Nephron (organoid): ENCODE results near the gene ANAPC13.
A peak's percentile ranks its signal among the peaks of the same experiment; 100 is the strongest.

Experiments
- H3K27ac Mint-ChIP-seq, 3 experiments: 2 replicates each; pipeline ENCODE4 v1.8.0; 2020; ENCODE audit warnings: mixed read lengths in 3 of 3, mild to moderate bottlenecking in 2 of 3, moderate library complexity in 1 of 3
- H3K27me3 Mint-ChIP-seq: 2 replicates; pipeline ENCODE4 v1.8.0; 2021; ENCODE audit warnings: low read depth, mild to moderate bottlenecking, moderate library complexity, mixed read lengths
- H3K36me3 Mint-ChIP-seq: 2 replicates; pipeline ENCODE4 v1.8.0; 2020; ENCODE audit warnings: low read depth, mixed read lengths
- H3K4me1 Mint-ChIP-seq: 2 replicates; pipeline ENCODE4 v1.8.0; 2020; ENCODE audit warnings: mixed read lengths
- H3K4me3 Mint-ChIP-seq, 3 experiments: 2 replicates each; pipeline ENCODE4 v1.8.0; 2020; ENCODE audit warnings: mild to moderate bottlenecking in 3 of 3, mixed read lengths in 3 of 3, moderate library complexity in 2 of 3
- H3K9me3 Mint-ChIP-seq: 2 replicates; pipeline ENCODE4 v1.8.0; 2020; ENCODE audit warnings: mixed read lengths
- CTCF ChIP-seq, 3 experiments: fragments of 200-600 bp; sonication (generic); IDR thresholded peaks; one replicate each; pipeline ENCODE4 v1.5.0; 2021; ENCODE audit warnings: antibody characterized with exemption in 3 of 3; ENCODE audit not compliant: unreplicated experiment in 3 of 3

ANAPC13 gene

GRCh38 chr3:134448664-134449063 lies 37.1 kb downstream of the ANAPC13 start:
- H3K27ac Mint-ChIP-seq: peak overlapping the region in 2 of 3 experiments; percentile 26 to 62
- H3K36me3 Mint-ChIP-seq: peaks cover 4% of the 10 kb centered on the region
- H3K27me3 Mint-ChIP-seq: peaks cover 5% of the 10 kb centered on the region
- peaks cover 69% of the 10 kb centered on the region for H3K4me1 Mint-ChIP-seq
- H3K9me3 Mint-ChIP-seq: peaks cover 7% of the 10 kb centered on the region
- no peak overlapping the region for H3K4me3 Mint-ChIP-seq
- no peak for TF ChIP-seq CTCF (IDR thresholded peaks at IDR 0.05; ENCODE audit: unreplicated experiment in 3 of 3)

DNA sequence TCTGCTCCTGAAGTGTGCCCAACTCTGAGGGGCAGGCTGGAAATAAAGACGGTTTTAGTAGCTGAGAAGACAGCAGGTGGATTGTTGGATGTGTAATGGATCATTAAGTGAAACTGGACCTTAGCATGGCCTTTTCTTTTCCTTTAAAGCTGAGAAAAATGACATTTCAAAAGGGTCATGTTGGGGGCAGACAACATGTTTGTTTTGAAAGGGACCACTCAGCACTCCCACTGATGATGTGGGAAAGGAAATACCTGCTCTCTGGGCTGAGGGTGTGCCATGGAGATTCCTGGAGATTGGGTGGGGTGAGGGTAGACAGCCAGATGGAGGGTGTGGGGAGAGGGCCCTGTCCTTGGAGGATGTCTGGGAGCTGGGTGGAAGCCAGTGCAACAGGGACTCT lies 38.4 kb downstream of the ANAPC13 start:
- H3K36me3 Mint-ChIP-seq: peaks cover 4% of the 10 kb centered on the region
- no peak for TF ChIP-seq CTCF (IDR thresholded peaks at IDR 0.05; ENCODE audit: unreplicated experiment in 3 of 3)
- peak overlapping the region in 2 of 3 experiments; percentile 42 to 62 for H3K27ac Mint-ChIP-seq
- H3K4me1 Mint-ChIP-seq: peaks cover 63% of the 10 kb centered on the region
- peak overlapping the region in 1 of 3 experiments; percentile 10 for H3K4me3 Mint-ChIP-seq
- peaks cover 5% of the 10 kb centered on the region for H3K27me3 Mint-ChIP-seq
- peaks cover 7% of the 10 kb centered on the region for H3K9me3 Mint-ChIP-seq

- no peak for TF ChIP-seq CTCF (IDR thresholded peaks at IDR 0.05; ENCODE audit: unreplicated experiment in 3 of 3)
- Mint-ChIP-seq H3K27ac (peak overlapping the region in 2 of 3 experiments; percentile 62 to 74), H3K9me3 (peaks cover 7% of the 10 kb centered on the region), H3K4me3 (no peak overlapping the region), H3K27me3 (peaks cover 10% of the 10 kb centered on the region), H3K4me1 (peaks cover 57% of the 10 kb centered on the region), H3K36me3 (peaks cover 4% of the 10 kb centered on the region)
Observed at GRCh38 chr3:134446800-134447199, 39.0 kb downstream of the ANAPC13 start.

GRCh38 chr3:134445636-134446035 lies 40.1 kb downstream of the ANAPC13 start:
- peak overlapping the region in 1 of 3 experiments; percentile 6 for H3K4me3 Mint-ChIP-seq
- TF ChIP-seq CTCF (IDR thresholded peaks at IDR 0.05; ENCODE audit: unreplicated experiment in 3 of 3): no peak
- peaks cover 10% of the 10 kb centered on the region for H3K27me3 Mint-ChIP-seq
- peaks cover 4% of the 10 kb centered on the region for H3K36me3 Mint-ChIP-seq
- H3K9me3 Mint-ChIP-seq: peaks cover 7% of the 10 kb centered on the region
- H3K4me1 Mint-ChIP-seq: peaks cover 51% of the 10 kb centered on the region
- H3K27ac Mint-ChIP-seq: peak overlapping the region; percentile 62 to 74 (median 74)

DNA sequence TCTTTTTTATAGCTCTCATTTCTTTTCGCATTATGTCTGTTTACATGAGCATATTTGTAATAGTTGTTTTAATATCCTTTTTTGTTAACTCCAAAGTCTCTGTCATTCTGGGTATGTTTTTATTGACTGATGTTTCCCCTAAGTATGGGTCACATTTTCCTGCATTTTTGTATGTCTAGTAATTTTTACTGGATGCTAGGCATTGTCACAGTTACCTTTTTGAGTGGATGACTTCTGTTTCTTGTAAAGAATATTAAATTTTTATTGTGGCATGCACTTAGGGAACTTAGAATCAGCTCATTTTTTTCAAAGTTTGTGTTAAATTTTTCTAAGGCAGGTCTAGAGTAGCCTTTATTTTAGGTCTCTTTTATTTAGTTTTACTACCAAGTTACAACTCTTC lies 40.7 kb downstream of the ANAPC13 start:
- H3K27me3 Mint-ChIP-seq: peaks cover 10% of the 10 kb centered on the region
- H3K4me3 Mint-ChIP-seq: no peak overlapping the region
- peaks cover 45% of the 10 kb centered on the region for H3K4me1 Mint-ChIP-seq
- peaks cover 4% of the 10 kb centered on the region for H3K36me3 Mint-ChIP-seq
- peaks cover 7% of the 10 kb centered on the region for H3K9me3 Mint-ChIP-seq
- H3K27ac Mint-ChIP-seq: peak overlapping the region in 2 of 3 experiments; percentile 62 to 74
- no peak for TF ChIP-seq CTCF (IDR thresholded peaks at IDR 0.05; ENCODE audit: unreplicated experiment in 3 of 3)

GRCh38 chr3:134441821-134442220 lies 44.0 kb downstream of the ANAPC13 start:
- Mint-ChIP-seq H3K4me1 (peaks cover 16% of the 10 kb centered on the region), H3K27me3 (peaks cover 5% of the 10 kb centered on the region), H3K9me3 (peaks cover 7% of the 10 kb centered on the region), H3K27ac (no peak overlapping the region), H3K4me3 (no peak overlapping the region), H3K36me3 (peaks cover 4% of the 10 kb centered on the region)
- no peak for TF ChIP-seq CTCF (IDR thresholded peaks at IDR 0.05; ENCODE audit: unreplicated experiment in 3 of 3)
